Stomach smooth muscle (tissue), 2 donors: ENCODE data around the gene ISG20.
"Not testable (repeated sequence)": the region's sequence is repeated elsewhere in the genome, so short reads cannot be mapped to it uniquely, and the experiment has no call there.

Experiments
- H3K27ac ChIP-seq: one replicate; pipeline ENCODE4 v1.7.0; 2013; ENCODE audit warnings: mild to moderate bottlenecking, low read length, inconsistent platforms
- H3K27me3 ChIP-seq, 2 donors: one replicate each; pipeline ENCODE4 v1.7.0; 2013; ENCODE audit warnings: low read length in 2 of 2; ENCODE audit not compliant: insufficient read depth in 2 of 2, control insufficient read depth in 1 of 2
- H3K36me3 ChIP-seq, 2 donors: one replicate each; pipeline ENCODE4 v1.7.0; 2013; ENCODE audit warnings: low read length in 2 of 2; ENCODE audit not compliant: control insufficient read depth in 2 of 2, insufficient read depth in 2 of 2
- H3K4me1 ChIP-seq: one replicate; pipeline ENCODE4 v1.7.0; 2013; ENCODE audit warnings: low read length; ENCODE audit not compliant: control insufficient read depth, insufficient read depth
- H3K4me3 ChIP-seq, 2 donors: one replicate each; pipeline ENCODE4 v1.7.0; 2013; ENCODE audit warnings: low read length in 2 of 2
- H3K9ac ChIP-seq, 2 donors: one replicate each; pipeline ENCODE4 v1.7.0; 2013; ENCODE audit warnings: low read length in 2 of 2, mild to moderate bottlenecking in 1 of 2
- H3K9me3 ChIP-seq, 2 donors: one replicate each; pipeline ENCODE4 v1.7.0; 2013; ENCODE audit warnings: low read length in 2 of 2; ENCODE audit not compliant: control insufficient read depth in 2 of 2
- donor health status: healthy.
- donor health status: Pancreatic carcinoma.

The ISG20 gene

DNA sequence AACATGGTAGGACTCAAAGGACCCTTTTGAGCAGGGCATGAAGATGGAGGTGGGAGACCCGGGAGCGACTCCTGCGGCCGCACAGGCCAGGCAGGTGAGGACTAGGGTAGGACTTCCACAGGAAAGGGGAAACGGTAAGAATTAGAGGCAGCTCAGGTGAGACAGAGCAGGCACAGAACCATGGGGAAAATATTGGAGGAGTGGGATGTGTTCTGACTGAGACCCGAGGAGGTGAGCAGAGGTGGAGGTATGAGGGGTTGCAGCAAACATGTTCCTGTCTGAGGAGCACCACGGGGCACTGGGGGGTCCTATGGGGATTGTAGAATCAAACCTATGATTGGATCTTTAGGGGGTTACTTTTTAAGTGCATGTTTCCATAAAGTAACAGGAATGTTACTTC is 1.4 kb upstream of the ISG20 start:
- no peaks in the 10 kb centered on the region for H3K9me3 ChIP-seq
- H3K27me3 ChIP-seq: no peaks in the 10 kb centered on the region
- no peak overlapping the region for H3K4me3 ChIP-seq
- no peak overlapping the region for H3K9ac ChIP-seq
- no peak overlapping the region for H3K27ac ChIP-seq
- peaks cover 0 to 2% of the 10 kb centered on the region in 2 donors for H3K36me3 ChIP-seq
- peaks cover 20% of the 10 kb centered on the region for H3K4me1 ChIP-seq

- no peaks in the 10 kb centered on the region for H3K27me3 ChIP-seq
- H3K9ac ChIP-seq: peak overlapping the region; percentile 70 to 80
- H3K4me3 ChIP-seq: peak overlapping the region; percentile 55 to 78
- H3K9me3 ChIP-seq: no peaks in the 10 kb centered on the region
- H3K36me3 ChIP-seq: peaks cover 0 to 2% of the 10 kb centered on the region in 2 donors
- peaks cover 20% of the 10 kb centered on the region for H3K4me1 ChIP-seq
- peak overlapping the region; percentile 91 for H3K27ac ChIP-seq
Measured at GRCh38 chr15:88637841-88638625, 783 bp upstream of the ISG20 start.

DNA sequence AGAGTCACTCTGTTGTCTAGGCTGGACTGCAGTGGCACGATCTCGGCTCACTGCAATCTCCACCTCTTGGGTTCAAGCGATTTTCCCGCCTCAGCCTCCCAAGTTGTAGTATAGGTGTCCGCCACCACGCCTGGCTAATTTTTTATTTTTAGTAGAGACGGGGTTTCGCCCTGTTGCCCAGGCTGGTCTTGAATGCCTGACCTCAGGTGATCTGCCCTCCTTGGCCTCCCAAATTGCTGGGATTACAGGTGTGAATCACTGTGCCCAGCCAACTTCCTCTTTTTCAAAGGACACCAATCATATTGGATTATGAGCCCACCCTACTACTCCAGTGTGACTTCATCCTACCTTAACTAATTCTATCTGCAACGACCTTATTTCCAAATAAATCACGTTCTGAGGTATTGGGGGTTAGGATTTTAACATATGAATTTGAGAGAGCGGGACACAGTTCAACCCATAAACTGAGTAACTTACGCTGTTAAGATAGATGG is 3.2 kb downstream of the ISG20 start:
- Histone ChIP-seq H3K9me3 (no peaks in the 10 kb centered on the region), H3K27me3 (no peaks in the 10 kb centered on the region), H3K36me3 (no peaks in the 10 kb centered on the region), H3K9ac (no peak overlapping the region), H3K4me1 (peaks cover 22% of the 10 kb centered on the region), H3K27ac (no peak overlapping the region), H3K4me3 (no peak overlapping the region)

DNA sequence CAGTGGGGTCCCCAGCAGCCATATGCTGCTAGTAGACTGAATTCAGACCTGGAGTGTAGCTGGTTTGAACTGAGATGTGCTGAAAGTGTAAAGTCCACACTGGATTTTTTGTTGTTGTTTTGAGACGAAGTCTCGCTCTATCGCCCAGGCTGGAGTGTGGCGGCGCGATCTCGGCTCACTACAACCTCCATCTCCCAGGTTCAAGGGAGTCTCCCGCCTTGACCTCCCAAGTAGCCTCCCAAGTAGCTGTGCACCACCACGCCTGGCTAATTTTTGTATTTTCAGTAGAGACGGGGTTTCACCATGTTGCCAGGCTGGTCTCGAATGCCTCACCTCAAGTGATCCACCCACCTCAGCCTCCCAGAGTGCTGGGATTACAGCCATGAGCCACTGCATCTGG is 3.7 kb downstream of the ISG20 start:
- not testable (repeated sequence) for H3K4me3 ChIP-seq, H3K27ac ChIP-seq, H3K9me3 ChIP-seq, H3K27me3 ChIP-seq, H3K9ac ChIP-seq, H3K36me3 ChIP-seq
- peaks cover 22% of the 10 kb centered on the region for H3K4me1 ChIP-seq

- no peaks in the 10 kb centered on the region for H3K9me3 ChIP-seq
- no peak overlapping the region for H3K4me3 ChIP-seq
- no peak overlapping the region for H3K27ac ChIP-seq
- H3K27me3 ChIP-seq: no peaks in the 10 kb centered on the region
- no peak overlapping the region for H3K9ac ChIP-seq
- H3K4me1 ChIP-seq: peaks cover 7% of the 10 kb centered on the region
- no peaks in the 10 kb centered on the region for H3K36me3 ChIP-seq
Measured at GRCh38 chr15:88644741-88645140, 5.9 kb downstream of the ISG20 start.

DNA sequence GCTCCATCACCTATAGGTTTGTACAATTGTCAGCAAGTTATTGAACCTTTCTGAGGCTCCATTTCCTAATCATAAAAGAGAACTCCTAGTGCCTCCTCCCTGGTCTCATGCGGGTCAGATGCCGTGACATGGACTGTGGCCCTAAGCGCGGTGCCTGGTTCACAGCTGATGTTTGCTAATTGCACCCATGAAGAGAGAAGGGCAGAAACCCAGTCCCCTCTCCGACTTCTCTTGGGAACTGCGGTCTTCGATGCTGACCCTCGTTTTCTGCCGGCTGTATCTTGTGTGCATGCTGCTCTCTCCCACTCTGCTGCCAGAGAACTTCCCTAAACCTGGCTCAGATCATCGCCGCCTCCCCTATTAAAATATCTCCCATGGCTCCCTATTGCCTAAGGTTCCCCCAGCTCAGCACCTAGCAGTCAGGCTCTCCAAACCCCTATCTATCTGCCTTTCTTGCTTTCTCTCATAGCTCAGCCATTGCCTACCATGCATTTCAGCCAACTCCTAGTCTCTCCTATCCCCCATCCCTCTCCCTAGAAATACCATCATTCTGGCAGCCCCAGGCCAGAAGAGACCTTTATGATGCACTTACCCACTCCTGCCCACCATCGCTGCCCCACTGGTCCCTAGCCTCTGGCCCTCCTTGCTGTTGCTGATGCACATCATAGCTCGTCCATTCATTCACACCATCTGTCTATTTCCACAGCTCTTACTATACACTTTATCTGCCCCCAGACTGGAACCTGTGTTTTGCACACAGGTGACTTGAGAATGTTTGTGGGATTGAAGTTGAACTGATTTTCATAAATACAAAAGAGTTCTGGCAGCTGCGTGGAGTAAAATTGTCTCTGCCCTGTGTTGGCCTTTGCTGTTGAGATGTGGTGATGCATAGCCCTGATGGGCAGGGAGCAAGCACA is 6.6 kb downstream of the ISG20 start:
- no peak overlapping the region for H3K4me3 ChIP-seq
- H3K36me3 ChIP-seq: no peaks in the 10 kb centered on the region
- H3K9ac ChIP-seq: no peak overlapping the region
- H3K27ac ChIP-seq: no peak overlapping the region
- H3K9me3 ChIP-seq: no peaks in the 10 kb centered on the region
- peaks cover 2% of the 10 kb centered on the region for H3K4me1 ChIP-seq
- H3K27me3 ChIP-seq: no peaks in the 10 kb centered on the region

- no peaks in the 10 kb centered on the region for H3K27me3 ChIP-seq
- peaks cover 2% of the 10 kb centered on the region for H3K4me1 ChIP-seq
- H3K36me3 ChIP-seq: no peaks in the 10 kb centered on the region
Measured at GRCh38 chr15:88646088-88646405, 7.2 kb downstream of the ISG20 start.

DNA sequence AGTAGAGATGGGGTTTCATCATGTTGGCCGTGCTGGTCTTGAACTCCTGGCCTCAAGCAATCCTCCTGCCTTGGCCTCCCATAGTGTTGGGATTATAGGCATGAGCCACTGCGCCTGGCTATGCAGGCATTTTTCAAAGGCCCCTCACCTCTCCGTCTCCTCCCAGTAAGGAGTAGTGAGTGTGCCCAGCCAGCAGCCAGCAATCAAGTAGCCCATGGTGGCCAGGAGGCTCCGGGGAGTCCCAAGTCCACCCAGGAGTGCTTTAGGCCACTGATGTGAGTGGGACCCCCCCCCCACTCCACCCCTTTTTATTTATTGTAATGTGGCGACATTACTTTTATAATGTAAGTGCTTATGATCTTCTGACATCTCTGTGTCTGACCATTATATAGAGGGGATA is 8.1 kb downstream of the ISG20 start:
- Histone ChIP-seq H3K36me3 (no peaks in the 10 kb centered on the region), H3K4me3 (no peak overlapping the region), H3K4me1 (peaks cover 2% of the 10 kb centered on the region), H3K27ac (no peak overlapping the region), H3K27me3 (no peaks in the 10 kb centered on the region), H3K9ac (no peak overlapping the region), H3K9me3 (no peaks in the 10 kb centered on the region)

More at GRCh38 chr15:88646088-88646405, 7.2 kb downstream of the ISG20 start:
- Histone ChIP-seq H3K4me3 (no peak overlapping the region), H3K9me3 (no peaks in the 10 kb centered on the region), H3K9ac (no peak overlapping the region), H3K27ac (no peak overlapping the region)

DNA sequence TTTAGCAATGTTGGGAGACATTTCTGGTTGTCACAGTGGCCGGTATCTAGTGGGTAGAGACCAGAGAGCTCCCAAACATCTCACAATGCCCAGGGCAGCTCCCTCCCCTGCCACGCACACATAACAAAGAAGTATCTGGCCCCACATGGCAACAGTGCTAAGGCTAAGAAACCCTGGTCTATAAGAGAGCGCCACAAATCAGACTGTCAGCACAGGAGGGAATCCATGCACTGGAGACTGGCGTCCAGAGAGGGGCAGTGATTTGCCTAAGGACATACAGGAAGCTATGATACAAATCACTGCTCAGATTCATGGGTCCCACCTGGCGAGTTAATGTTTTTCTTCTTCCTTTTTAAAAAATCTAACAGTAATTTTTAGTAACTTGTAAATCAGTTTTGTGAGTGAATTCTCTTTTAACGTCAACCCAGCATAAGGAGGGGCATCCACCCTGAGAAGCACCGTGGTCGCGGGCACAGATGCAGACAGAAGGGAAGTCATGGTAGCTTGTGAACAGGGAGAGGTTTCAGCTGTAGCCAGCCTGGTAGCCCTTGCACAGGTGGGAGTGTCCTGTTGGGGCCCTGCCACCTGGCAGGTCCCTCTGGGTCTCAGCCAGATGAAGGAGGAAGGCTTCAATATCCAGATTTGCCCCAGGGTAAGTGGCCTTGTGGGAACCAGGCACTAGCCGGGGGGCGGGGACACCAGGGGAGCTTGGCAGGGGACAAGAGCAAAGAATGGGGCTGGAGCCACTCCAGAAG is 8.7 kb downstream of the ISG20 start:
- H3K4me1 ChIP-seq: peaks cover 2% of the 10 kb centered on the region

GRCh38 chr15:88648357-88649214 is 9.8 kb downstream of the ISG20 start:
- Histone ChIP-seq H3K27me3 (no peaks in the 10 kb centered on the region), H3K36me3 (no peaks in the 10 kb centered on the region), H3K9ac (no peak overlapping the region), H3K9me3 (no peaks in the 10 kb centered on the region), H3K27ac (no peak overlapping the region), H3K4me3 (no peak overlapping the region), H3K4me1 (peaks cover 2% of the 10 kb centered on the region)

More for the DNA sequence above, 8.7 kb downstream of the ISG20 start:
- H3K9ac ChIP-seq: no peak overlapping the region
- no peaks in the 10 kb centered on the region for H3K36me3 ChIP-seq
- H3K9me3 ChIP-seq: no peaks in the 10 kb centered on the region
- no peaks in the 10 kb centered on the region for H3K27me3 ChIP-seq
- H3K27ac ChIP-seq: no peak overlapping the region
- no peak overlapping the region for H3K4me3 ChIP-seq
